Liver (tissue), 9 donors: Measurements from ENCODE around the gene WDR86. TPM values are rescaled to one million over a fixed set of nuclear protein-coding genes. Genes with fewer than 3 reads are reported as not detected.
A peak's percentile ranks its signal among the peaks of the same experiment; 100 is the strongest.

Source experiments
- DNase-seq: peaks from one replicate; pipeline ENCODE4 v3.0.0-alpha.2; 2017; ENCODE audit warnings: low spot score
- H3K27ac ChIP-seq, 2 donors: one replicate each; pipeline ENCODE4 v1.7.0; 2013; ENCODE audit warnings: inconsistent platforms in 2 of 2, low read length in 2 of 2, control low read depth in 1 of 2, low read depth in 1 of 2, mild to moderate bottlenecking in 1 of 2
- H3K27me3 ChIP-seq, 4 donors: one replicate each; pipeline versions ENCODE4 v1.6.1 to v1.7.0; 2013; ENCODE audit warnings: low read length in 3 of 4, inconsistent platforms in 1 of 4, mild to moderate bottlenecking in 1 of 4, moderate library complexity in 1 of 4; ENCODE audit not compliant: control insufficient read depth in 4 of 4, insufficient read depth in 4 of 4
- H3K36me3 ChIP-seq, 4 donors: one replicate each; pipeline versions ENCODE4 v1.6.1 to v1.7.0; 2013; ENCODE audit warnings: low read length in 3 of 4, mild to moderate bottlenecking in 3 of 4, low read depth in 1 of 4, moderate library complexity in 1 of 4; ENCODE audit not compliant: control insufficient read depth in 4 of 4, insufficient read depth in 3 of 4
- H3K4me1 ChIP-seq, 4 donors: one replicate each; pipeline versions ENCODE4 v1.6.1 to v1.7.0; 2013; ENCODE audit warnings: low read length in 3 of 4, mild to moderate bottlenecking in 3 of 4, moderate library complexity in 1 of 4; ENCODE audit not compliant: control insufficient read depth in 4 of 4, insufficient read depth in 4 of 4
- H3K4me3 ChIP-seq, 3 donors: one replicate each; pipeline versions ENCODE4 v1.6.1 to v1.7.0; 2013; ENCODE audit warnings: low read length in 3 of 3, control low read depth in 1 of 3, low read depth in 1 of 3, mild to moderate bottlenecking in 1 of 3
- H3K9ac ChIP-seq, 2 donors: one replicate each; pipeline ENCODE4 v1.7.0; 2013; ENCODE audit warnings: low read length in 2 of 2, mild to moderate bottlenecking in 2 of 2, moderate library complexity in 2 of 2, control low read depth in 1 of 2, low read depth in 1 of 2
- H3K9me3 ChIP-seq, 4 donors: one replicate each; pipeline versions ENCODE4 v1.6.1 to v1.7.0; 2013; ENCODE audit warnings: low read length in 3 of 4; ENCODE audit not compliant: control insufficient read depth in 4 of 4
- ATF3 ChIP-seq: IDR thresholded peaks from 2 replicates; pipeline ENCODE4 v1.6.1; 2016; ENCODE audit warnings: antibody characterized with exemption
- CTCF ChIP-seq: fragments of 150-350 bp; IDR thresholded peaks from 2 replicates; pipeline ENCODE4 v1.5.1; 2017; ENCODE audit warnings: improper control_type of control experiment, low read depth, low read length; ENCODE audit not compliant: missing input control
- EGR1 ChIP-seq, 2 donors: IDR thresholded peaks; 2 replicates each; pipeline ENCODE4 v1.6.1; 2016 to 2018; ENCODE audit warnings: antibody characterized with exemption in 2 of 2, low read depth in 2 of 2
- GABPA ChIP-seq, 2 donors: IDR thresholded peaks in 1 of 2; conservative IDR thresholded peaks in 1 of 2; 2 replicates each; pipeline ENCODE4 v1.6.1; 2016; ENCODE audit warnings: antibody characterized with exemption in 2 of 2, mild to moderate bottlenecking in 1 of 2, moderate library complexity in 1 of 2
- HNF4A ChIP-seq, 2 donors: conservative IDR thresholded peaks; 2 replicates each; pipeline ENCODE4 v1.6.1; 2016; ENCODE audit warnings: antibody characterized with exemption in 2 of 2, mild to moderate bottlenecking in 2 of 2
- HNF4G ChIP-seq: IDR thresholded peaks from 2 replicates; pipeline ENCODE4 v1.6.1; 2016; ENCODE audit warnings: antibody characterized with exemption
- NR2F2 ChIP-seq: IDR thresholded peaks from 2 replicates; pipeline ENCODE4 v1.6.1; 2016; ENCODE audit warnings: antibody characterized with exemption
- RAD21 ChIP-seq, 2 donors: IDR thresholded peaks; 2 replicates each; pipeline ENCODE4 v1.6.1; 2016; ENCODE audit warnings: antibody characterized with exemption in 2 of 2, mild to moderate bottlenecking in 2 of 2
- REST ChIP-seq: IDR thresholded peaks from 2 replicates; pipeline ENCODE4 v1.6.1; 2016; ENCODE audit warnings: antibody characterized with exemption, mild to moderate bottlenecking
- RXRA ChIP-seq, 2 donors: IDR thresholded peaks; 2 replicates each; pipeline ENCODE4 v1.6.1; 2017 to 2018; ENCODE audit warnings: antibody characterized with exemption in 2 of 2, mild to moderate bottlenecking in 1 of 2
- SP1 ChIP-seq: IDR thresholded peaks from 2 replicates; pipeline ENCODE4 v1.6.1; 2018; ENCODE audit warnings: antibody characterized with exemption, mild to moderate bottlenecking
- YY1 ChIP-seq: IDR thresholded peaks from 2 replicates; pipeline ENCODE4 v1.6.1; 2016; ENCODE audit warnings: antibody characterized with exemption, mild to moderate bottlenecking
- WGBS: extraction: QIAGEN DNeasy Blood & Tissue Kit; methylation state at CpG from one replicate; pipeline ENCODE4 v1.1.7; 2013; 5-methylcytosine and 5-hydroxymethylcytosine counted together
- polyA plus RNA-seq, 2 donors: library from polyadenylated mRNA; stranded (reverse) in 1 of 2; unstranded in 1 of 2; fragments of 200-250 nt in 1 of 2; fragments of >200 nt in 1 of 2; fragmentation: Nextera tagmentation in 1 of 2; extraction: Ambion mirVana in 1 of 2; gene quantifications; one replicate each; pipeline versions ENCODE4 v1.2.1 to v1.2.3, GENCODE V29; 2013 to 2015
- total RNA-seq, 2 donors: library from RNA; depleted of rRNA; stranded (reverse); fragments of >200 nt; gene quantifications; one replicate each; pipeline ENCODE4 v1.2.3, GENCODE V29; 2014
- donor health status: healthy.
- donor health status: healthy.
- donor health status: healthy.
- donor health status: healthy.
- donor health status: healthy.

Gene WDR86
- total and polyA plus RNA-seq, 4 donors = 0.35 to 4.9 (median 0.77) TPM

- Histone ChIP-seq H3K4me3 (peak overlapping the region in 2 of 3 donors; percentile 64 to 77), H3K36me3 (no peaks in the 10 kb centered on the region), H3K27ac (no peak overlapping the region), H3K4me1 (peaks cover 0 to 2% (median 0%) of the 10 kb centered on the region in 4 donors), H3K27me3 (no peaks in the 10 kb centered on the region), H3K9ac (no peak overlapping the region), H3K9me3 (no peaks in the 10 kb centered on the region)
- peak; percentile 73 for DNase-seq
- TF ChIP-seq YY1 = no peak
- peak; percentile 91 for TF ChIP-seq CTCF
- peak; percentile 85 to 87 for TF ChIP-seq RAD21 (IDR thresholded peaks at IDR 0.05)
- 7% methylated on average over 61 of the region's 61 CpGs for WGBS
Measured at GRCh38 chr7:151448261-151449252, 38.7 kb upstream of the WDR86 start.

GRCh38 chr7:151447901-151448260, 38.0 kb upstream of the WDR86 start:
- Histone ChIP-seq H3K9ac (no peak overlapping the region), H3K9me3 (no peaks in the 10 kb centered on the region), H3K27me3 (no peaks in the 10 kb centered on the region), H3K4me3 (peak overlapping the region in 1 of 3 donors; percentile 77), H3K27ac (no peak overlapping the region), H3K4me1 (peaks cover 0 to 2% (median 0%) of the 10 kb centered on the region in 4 donors), H3K36me3 (no peaks in the 10 kb centered on the region)
- TF ChIP-seq EGR1 (IDR thresholded peaks at IDR 0.05; ENCODE audit: low read depth in 2 of 2) = no peak
- TF ChIP-seq HNF4G = no peak
- no peak for TF ChIP-seq SP1
- no peak for TF ChIP-seq RAD21 (IDR thresholded peaks at IDR 0.05)
- no peak for DNase-seq
- WGBS = 73% methylated on average over 26 of the region's 26 CpGs

GRCh38 chr7:151447312-151447711, 37.5 kb upstream of the WDR86 start:
- Histone ChIP-seq H3K9ac (no peak overlapping the region), H3K36me3 (no peaks in the 10 kb centered on the region), H3K27ac (no peak overlapping the region), H3K4me1 (peaks cover 0 to 2% (median 0%) of the 10 kb centered on the region in 4 donors), H3K9me3 (no peaks in the 10 kb centered on the region), H3K27me3 (no peaks in the 10 kb centered on the region), H3K4me3 (no peak overlapping the region)
- no peak for DNase-seq
- TF ChIP-seq YY1 = no peak
- no peak for TF ChIP-seq NR2F2
- no peak for TF ChIP-seq RXRA (IDR thresholded peaks at IDR 0.05)
- no peak for TF ChIP-seq GABPA (IDR thresholded peaks at IDR 0.05 in 1 of 2, conservative IDR thresholded peaks at IDR 0.05 in 1 of 2)
- 97% methylated on average over 18 of the region's 18 CpGs for WGBS

GRCh38 chr7:151446412-151446811, 36.6 kb upstream of the WDR86 start:
- Histone ChIP-seq H3K27me3 (no peaks in the 10 kb centered on the region), H3K36me3 (no peaks in the 10 kb centered on the region), H3K27ac (no peak overlapping the region), H3K4me3 (no peak overlapping the region), H3K4me1 (peaks cover 0 to 2% (median 0%) of the 10 kb centered on the region in 4 donors), H3K9ac (no peak overlapping the region), H3K9me3 (no peaks in the 10 kb centered on the region)
- TF ChIP-seq YY1 = no peak
- no peak for TF ChIP-seq RXRA (IDR thresholded peaks at IDR 0.05)
- no peak for TF ChIP-seq HNF4A (conservative IDR thresholded peaks at IDR 0.05)
- TF ChIP-seq GABPA (IDR thresholded peaks at IDR 0.05 in 1 of 2, conservative IDR thresholded peaks at IDR 0.05 in 1 of 2) = no peak
- no peak for TF ChIP-seq CTCF
- TF ChIP-seq NR2F2 = no peak
- no peak for TF ChIP-seq ATF3
- TF ChIP-seq HNF4G = no peak
- no peak for TF ChIP-seq REST
- no peak for DNase-seq
- 92% methylated on average over 2 of the region's 2 CpGs for WGBS
